ENCODE results near the gene POP5. TPM values are rescaled to one million over a fixed set of nuclear protein-coding genes. Genes with fewer than 3 reads are reported as not detected.

The POP5 gene
- total and polyA plus RNA-seq, 10 donors = 28.1 to 84.1 (median 45.8) TPM

GRCh38 chr12:120598674-120599463, 17.7 kb upstream of the POP5 start:
- no peak for TF ChIP-seq POLR2AphosphoS5 (IDR thresholded peaks at IDR 0.05)
- TF ChIP-seq CTCF (IDR thresholded peaks at IDR 0.05 in 8 of 11, conservative IDR thresholded peaks at IDR 0.05 in 3 of 11) = no peak
- no peak for TF ChIP-seq POLR2A (IDR thresholded peaks at IDR 0.05)
- peak; percentile 66 for DNase-seq
- Histone ChIP-seq H3K4me3 (no peak overlapping the region), H3K36me3 (no peaks in the 10 kb centered on the region), H3K9me3 (no peaks in the 10 kb centered on the region), H3K27me3 (replicated peaks in 1 of 7) (peaks cover 0 to 35% (median 0%) of the 10 kb centered on the region in 7 donors), H3K27ac (no peak overlapping the region), H3K4me1 (peaks cover 0 to 25% (median 2%) of the 10 kb centered on the region in 6 donors)
- WGBS, 5 donors = 46 to 75% (median 59%) methylated on average over 8 to 13 of the region's 13 CpGs
- intact Hi-C loops (cut with DNase I; ENCODE audit: low total_unique reads) = no loop called here

GRCh38 chr12:120597861-120598260, 16.7 kb upstream of the POP5 start:
- DNase-seq = no peak
- TF ChIP-seq POLR2AphosphoS5 (IDR thresholded peaks at IDR 0.05) (no peak), CTCF (IDR thresholded peaks at IDR 0.05 in 8 of 11, conservative IDR thresholded peaks at IDR 0.05 in 3 of 11) (no peak), POLR2A (IDR thresholded peaks at IDR 0.05) (no peak)

GRCh38 chr12:120596901-120597300, 15.7 kb upstream of the POP5 start:
- H3K27me3 ChIP-seq (replicated peaks in 1 of 7) = peaks cover 0 to 35% (median 0%) of the 10 kb centered on the region in 7 donors
- TF ChIP-seq POLR2A (IDR thresholded peaks at IDR 0.05) (no peak), POLR2AphosphoS5 (IDR thresholded peaks at IDR 0.05) (no peak), CTCF (IDR thresholded peaks at IDR 0.05 in 8 of 11, conservative IDR thresholded peaks at IDR 0.05 in 3 of 11) (no peak)
- H3K9me3 ChIP-seq = no peaks in the 10 kb centered on the region
- DNase-seq = no peak
- H3K27ac ChIP-seq = no peak overlapping the region
- no peaks in the 10 kb centered on the region for H3K36me3 ChIP-seq
- H3K4me1 ChIP-seq = peaks cover 0 to 14% (median 2%) of the 10 kb centered on the region in 6 donors
- 89 to 98% (median 94%) methylated on average over 3 of the region's 3 CpGs for WGBS, 5 donors
- intact Hi-C loops (cut with DNase I; ENCODE audit: low total_unique reads) = no loop called here
- H3K4me3 ChIP-seq = no peak overlapping the region

More at GRCh38 chr12:120597861-120598260, 16.7 kb upstream of the POP5 start:
- Histone ChIP-seq H3K4me1 (peaks cover 0 to 22% (median 2%) of the 10 kb centered on the region in 6 donors), H3K4me3 (no peak overlapping the region), H3K9me3 (no peaks in the 10 kb centered on the region), H3K36me3 (no peaks in the 10 kb centered on the region), H3K27ac (no peak overlapping the region), H3K27me3 (replicated peaks in 1 of 7) (peaks cover 0 to 35% (median 0%) of the 10 kb centered on the region in 7 donors)
- intact Hi-C loops (cut with DNase I; ENCODE audit: low total_unique reads) = no loop called here
- 70 to 88% (median 74%) methylated on average over 3 of the region's 3 CpGs for WGBS, 5 donors
